VCaP (cell line): ENCODE measurements around the gene NSG2.

ENCODE experiments used
- H3K27ac ChIP-seq: fragments of 450-650 bp; 2 replicates; pipeline ENCODE4 v1.5.1; 2017
- TF ChIP-seq, protein P1 (sequence below): fragments of 450-650 bp; conservative IDR thresholded peaks from 2 replicates; pipeline ENCODE4 v1.5.1; 2017; ENCODE audit warnings: mild to moderate bottlenecking, moderate library complexity

Gene NSG2

DNA sequence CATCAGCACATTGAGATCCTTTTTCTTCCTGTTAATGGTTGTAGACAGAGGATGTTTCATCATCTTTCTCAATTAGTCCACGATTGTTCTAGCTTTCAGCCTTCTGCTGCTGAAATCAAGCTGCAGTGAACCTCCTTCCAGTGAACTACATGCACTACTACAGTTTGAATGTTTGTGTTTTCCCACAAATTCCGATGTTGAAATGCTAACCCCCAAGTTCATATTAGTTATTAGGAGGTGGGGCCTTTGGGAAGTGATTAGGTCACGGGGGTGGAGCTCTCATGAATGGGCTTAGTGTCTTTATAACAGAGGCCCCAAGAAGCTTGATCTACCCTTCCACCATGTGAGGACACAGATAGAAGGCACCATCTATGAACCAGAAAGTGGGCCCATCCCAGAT lies 32.9 kb downstream of the NSG2 start:
- TF ChIP-seq, protein P1, sequence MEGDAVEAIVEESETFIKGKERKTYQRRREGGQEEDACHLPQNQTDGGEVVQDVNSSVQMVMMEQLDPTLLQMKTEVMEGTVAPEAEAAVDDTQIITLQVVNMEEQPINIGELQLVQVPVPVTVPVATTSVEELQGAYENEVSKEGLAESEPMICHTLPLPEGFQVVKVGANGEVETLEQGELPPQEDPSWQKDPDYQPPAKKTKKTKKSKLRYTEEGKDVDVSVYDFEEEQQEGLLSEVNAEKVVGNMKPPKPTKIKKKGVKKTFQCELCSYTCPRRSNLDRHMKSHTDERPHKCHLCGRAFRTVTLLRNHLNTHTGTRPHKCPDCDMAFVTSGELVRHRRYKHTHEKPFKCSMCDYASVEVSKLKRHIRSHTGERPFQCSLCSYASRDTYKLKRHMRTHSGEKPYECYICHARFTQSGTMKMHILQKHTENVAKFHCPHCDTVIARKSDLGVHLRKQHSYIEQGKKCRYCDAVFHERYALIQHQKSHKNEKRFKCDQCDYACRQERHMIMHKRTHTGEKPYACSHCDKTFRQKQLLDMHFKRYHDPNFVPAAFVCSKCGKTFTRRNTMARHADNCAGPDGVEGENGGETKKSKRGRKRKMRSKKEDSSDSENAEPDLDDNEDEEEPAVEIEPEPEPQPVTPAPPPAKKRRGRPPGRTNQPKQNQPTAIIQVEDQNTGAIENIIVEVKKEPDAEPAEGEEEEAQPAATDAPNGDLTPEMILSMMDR = no peak
- H3K27ac ChIP-seq = no peak overlapping the region

DNA sequence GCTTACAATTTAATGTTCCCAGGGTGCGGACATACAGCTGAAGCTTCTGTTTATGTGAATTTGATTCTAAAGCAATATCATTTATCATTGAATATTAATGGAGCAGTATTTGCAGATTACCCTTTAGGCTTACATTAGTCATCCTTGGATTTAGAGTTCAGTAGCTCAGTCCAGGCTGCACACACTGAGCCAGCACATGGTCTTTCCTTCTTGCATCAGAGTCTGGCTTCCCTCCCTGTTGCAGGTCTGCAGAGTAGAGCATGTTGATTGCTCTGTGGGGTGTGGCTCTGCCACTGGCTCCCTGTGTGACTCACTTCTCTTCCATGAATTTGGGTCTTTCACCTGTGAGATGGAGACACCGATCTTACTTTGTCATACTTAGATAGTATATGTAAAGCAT lies 36.8 kb downstream of the NSG2 start:
- no peak overlapping the region for H3K27ac ChIP-seq
- TF ChIP-seq, protein P1 = no peak

DNA sequence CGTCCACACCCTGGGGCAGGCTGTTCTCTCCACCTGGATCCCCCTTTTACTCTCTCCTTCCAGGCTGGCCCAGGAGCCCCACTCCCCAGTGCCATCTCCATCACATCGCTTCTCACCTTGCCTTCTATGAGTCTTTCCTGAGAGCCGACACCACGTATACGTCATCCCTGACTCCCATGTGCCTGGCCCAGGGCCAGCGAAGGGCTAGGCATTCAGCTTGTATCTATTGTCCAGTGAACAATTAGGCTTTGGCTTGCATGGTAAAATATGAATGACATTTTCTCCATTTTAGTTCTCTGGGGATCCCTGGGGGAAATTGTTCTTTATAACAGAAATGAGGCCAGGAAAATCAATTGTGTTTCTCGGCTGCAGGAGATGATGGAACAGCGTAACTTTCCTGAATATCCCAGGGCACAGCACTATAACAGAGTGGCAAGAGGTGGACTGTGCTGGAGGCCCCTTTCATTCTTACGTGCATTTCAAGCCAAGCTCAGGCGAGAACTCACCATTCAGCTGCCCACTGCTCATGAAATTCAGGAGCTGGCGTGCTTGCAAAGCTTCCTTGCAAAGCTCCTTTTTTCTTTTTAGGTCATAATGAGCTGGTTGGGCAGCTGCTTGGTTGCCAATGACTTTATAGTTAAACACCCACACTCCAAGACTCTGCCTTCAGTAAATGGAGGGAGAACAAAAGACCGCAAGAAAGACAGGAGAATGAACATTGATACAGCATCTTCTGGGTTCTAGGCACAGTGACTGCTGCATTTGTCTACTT lies 37.7 kb downstream of the NSG2 start:
- no peak overlapping the region for H3K27ac ChIP-seq
- TF ChIP-seq, protein P1 = no peak

GRCh38 chr5:174084691-174085154 lies 39.2 kb downstream of the NSG2 start:
- TF ChIP-seq, protein P1 = no peak
- no peak overlapping the region for H3K27ac ChIP-seq

- TF ChIP-seq, protein P1 = no peak
- H3K27ac ChIP-seq = no peak overlapping the region
Observed at GRCh38 chr5:174086751-174087150, 41.2 kb downstream of the NSG2 start.

GRCh38 chr5:174087783-174088182 lies 42.3 kb downstream of the NSG2 start:
- TF ChIP-seq, protein P1 = no peak
- H3K27ac ChIP-seq = no peak overlapping the region

DNA sequence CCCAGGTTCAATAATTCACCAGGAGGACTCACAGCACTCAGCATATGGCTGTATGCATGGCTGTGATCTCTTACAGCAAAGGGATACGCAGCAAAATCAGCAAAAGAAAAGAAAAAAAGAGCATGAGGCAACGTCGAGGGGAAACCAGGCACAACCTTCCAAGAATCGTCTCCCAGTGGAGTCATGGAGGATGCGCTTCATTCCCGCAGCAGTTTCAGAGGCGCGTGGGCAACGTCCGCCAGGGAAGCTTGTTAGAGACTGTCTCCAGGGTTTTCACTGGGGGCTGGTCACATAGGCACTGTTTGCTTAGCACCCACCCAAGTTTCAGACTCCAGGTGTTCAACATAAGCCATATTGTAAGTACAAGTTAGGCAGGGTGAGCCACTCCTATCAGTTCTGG lies 44.6 kb downstream of the NSG2 start:
- TF ChIP-seq, protein P1 = no peak
- H3K27ac ChIP-seq = no peak overlapping the region
